ENCODE measurements around the gene HSD11B2.

HSD11B2 gene

DNA sequence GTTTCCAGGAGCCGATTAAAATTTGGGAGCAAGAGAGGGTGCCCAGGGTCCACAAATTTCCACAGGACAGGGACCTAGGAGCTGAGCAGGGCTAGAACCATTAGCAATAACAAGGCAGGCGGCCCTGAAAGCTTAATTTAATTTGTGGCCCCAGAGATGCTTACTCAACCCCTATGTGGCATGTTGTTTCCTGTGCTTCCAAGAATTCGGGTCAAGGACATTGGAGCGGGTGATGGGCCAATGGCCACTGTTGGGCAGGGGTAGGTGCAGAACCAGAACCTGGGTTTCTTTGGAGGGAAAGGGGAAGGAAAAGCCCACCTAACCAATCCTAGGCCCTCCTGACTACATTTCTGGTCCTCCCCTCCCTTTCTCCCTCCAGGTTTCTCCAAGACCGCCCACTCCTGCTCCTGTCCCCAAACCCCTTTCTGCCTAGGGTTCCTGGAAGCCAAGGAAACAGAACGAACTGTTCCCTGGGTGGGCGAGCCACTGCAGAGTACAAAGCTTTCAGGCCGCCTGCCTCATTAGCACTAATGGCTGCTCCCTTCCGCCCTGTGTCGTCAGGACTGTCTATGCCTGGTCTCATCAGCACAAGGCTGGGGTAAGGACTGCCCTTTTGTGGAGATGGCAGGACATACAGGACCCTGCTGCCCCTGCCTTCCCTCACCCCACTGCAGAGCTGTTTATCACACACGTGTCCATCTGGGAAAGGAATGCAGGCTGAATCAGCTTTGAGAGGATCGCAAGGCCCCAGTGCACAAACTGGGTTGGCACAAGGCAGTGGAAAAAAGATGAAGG is 53.0 kb downstream of the HSD11B2 start:
- DNase-seq: no peak

- no peak for DNase-seq
Measured at GRCh38 chr16:67486805-67487204, 55.9 kb downstream of the HSD11B2 start.
